Suppressor macrophage (primary cell): ENCODE results near the gene TSHB.

Source experiments
- DNase-seq, 4 experiments: peaks; one replicate each; pipeline ENCODE4 v3.0.0-alpha.2; 2020 to 2022

The TSHB gene

GRCh38 chr1:115060501-115060900, 30.9 kb downstream of the TSHB start:
- DNase-seq = peak in 1 of 4 experiments; percentile 16

GRCh38 chr1:115062542-115063004, 32.9 kb downstream of the TSHB start:
- DNase-seq = no peak

GRCh38 chr1:115063228-115063901, 33.7 kb downstream of the TSHB start:
- DNase-seq = no peak

- no peak for DNase-seq
Observed at GRCh38 chr1:115064461-115064860, 34.8 kb downstream of the TSHB start.

GRCh38 chr1:115065021-115065420, 35.4 kb downstream of the TSHB start:
- no peak for DNase-seq

GRCh38 chr1:115067161-115067859, 37.7 kb downstream of the TSHB start:
- DNase-seq = no peak

- no peak for DNase-seq
Observed at GRCh38 chr1:115068826-115069585, 39.4 kb downstream of the TSHB start.

- DNase-seq = no peak
Observed at GRCh38 chr1:115069659-115070308, 40.2 kb downstream of the TSHB start.

- DNase-seq = no peak
Observed at GRCh38 chr1:115071012-115071664, 41.5 kb downstream of the TSHB start.

GRCh38 chr1:115073298-115074087, 43.9 kb downstream of the TSHB start:
- no peak for DNase-seq

GRCh38 chr1:115074839-115075534, 45.4 kb downstream of the TSHB start:
- DNase-seq = no peak

GRCh38 chr1:115076384-115076915, 46.8 kb downstream of the TSHB start:
- DNase-seq = peak in 1 of 4 experiments; percentile 13

- no peak for DNase-seq
Observed at GRCh38 chr1:115077286-115077983, 47.8 kb downstream of the TSHB start.

- no peak for DNase-seq
Observed at GRCh38 chr1:115077984-115078330, 48.3 kb downstream of the TSHB start.

- no peak for DNase-seq
Observed at GRCh38 chr1:115078708-115079107, 49.1 kb downstream of the TSHB start.

GRCh38 chr1:115082949-115083348, 53.3 kb downstream of the TSHB start:
- DNase-seq = no peak
